Ishikawa (cell line): ENCODE data around the gene CLDN22.

Source experiments
- CEBPB ChIP-seq: IDR thresholded peaks from 2 replicates; pipeline ENCODE4 v1.6.1; 2012
- CREB1 ChIP-seq: IDR thresholded peaks from 2 replicates; pipeline ENCODE4 v1.6.1; 2012; ENCODE audit warnings: low read depth
- EGR1 ChIP-seq: IDR thresholded peaks from 2 replicates; pipeline ENCODE4 v1.6.1; 2012
- EP300 ChIP-seq: IDR thresholded peaks from 2 replicates; pipeline ENCODE4 v1.6.1; 2012; ENCODE audit warnings: borderline replicate concordance
- FOXM1 ChIP-seq: IDR thresholded peaks from 2 replicates; pipeline ENCODE4 v1.6.1; 2012; ENCODE audit warnings: low read depth, borderline replicate concordance
- MAX ChIP-seq: IDR thresholded peaks from 2 replicates; pipeline ENCODE4 v1.6.1; 2012
- NFIC ChIP-seq: IDR thresholded peaks from 2 replicates; pipeline ENCODE4 v1.6.1; 2012
- RAD21 ChIP-seq: IDR thresholded peaks from 2 replicates; pipeline ENCODE4 v1.6.1; 2012; ENCODE audit warnings: low read depth
- REST ChIP-seq: IDR thresholded peaks from 2 replicates; pipeline ENCODE4 v1.6.1; 2012; ENCODE audit warnings: low read depth, mild to moderate bottlenecking
- TAF1 ChIP-seq: IDR thresholded peaks from 2 replicates; pipeline ENCODE4 v1.6.1; 2012; ENCODE audit warnings: low read depth, mild to moderate bottlenecking
- TCF12 ChIP-seq: IDR thresholded peaks from 2 replicates; pipeline ENCODE4 v1.6.1; 2012; ENCODE audit warnings: low read depth
- TEAD4 ChIP-seq: IDR thresholded peaks from 2 replicates; pipeline ENCODE4 v1.6.1; 2012
- USF1 ChIP-seq: IDR thresholded peaks from 2 replicates; pipeline ENCODE4 v1.6.1; 2012
- YY1 ChIP-seq: IDR thresholded peaks from 2 replicates; pipeline ENCODE4 v1.6.1; 2012; ENCODE audit warnings: low read depth
- ZBTB7A ChIP-seq: IDR thresholded peaks from 2 replicates; pipeline ENCODE4 v1.6.1; 2012; ENCODE audit warnings: low read depth

CLDN22 gene

GRCh38 chr4:183300655-183301054 lies 19.4 kb downstream of the CLDN22 start:
- no peak for TF ChIP-seq EGR1
- no peak for TF ChIP-seq YY1
- no peak for TF ChIP-seq EP300
- no peak for TF ChIP-seq RAD21
- TF ChIP-seq TAF1 = no peak
- no peak for TF ChIP-seq MAX
- TF ChIP-seq CREB1 = no peak
- TF ChIP-seq REST = no peak
- no peak for TF ChIP-seq CEBPB
- no peak for TF ChIP-seq TCF12
- TF ChIP-seq FOXM1 = no peak
- TF ChIP-seq ZBTB7A = no peak
- TF ChIP-seq USF1 = no peak
- no peak for TF ChIP-seq TEAD4
- no peak for TF ChIP-seq NFIC

GRCh38 chr4:183300070-183300469 lies 20.0 kb downstream of the CLDN22 start:
- TF ChIP-seq USF1 (no peak), EGR1 (no peak), TAF1 (no peak), RAD21 (no peak), ZBTB7A (no peak), EP300 (no peak), TEAD4 (no peak), REST (no peak), FOXM1 (no peak), YY1 (no peak), CEBPB (no peak), NFIC (no peak), TCF12 (no peak), CREB1 (no peak), MAX (no peak)

GRCh38 chr4:183299464-183299863 lies 20.6 kb downstream of the CLDN22 start:
- TF ChIP-seq NFIC = no peak
- TF ChIP-seq EGR1 = no peak
- TF ChIP-seq TAF1 = no peak

- TF ChIP-seq TAF1 = no peak
- no peak for TF ChIP-seq RAD21
- TF ChIP-seq NFIC = no peak
- TF ChIP-seq FOXM1 = no peak
- no peak for TF ChIP-seq EP300
- TF ChIP-seq EGR1 = no peak
- TF ChIP-seq CEBPB = no peak
- TF ChIP-seq USF1 = no peak
- no peak for TF ChIP-seq CREB1
- TF ChIP-seq TCF12 = no peak
Measured at GRCh38 chr4:183297675-183298074, 22.4 kb downstream of the CLDN22 start.

GRCh38 chr4:183295711-183296110 lies 24.4 kb downstream of the CLDN22 start:
- 0 out of 2 replicates have a peak, but pooled peaks have one; percentile 9 for TF ChIP-seq EP300
- TF ChIP-seq USF1 = no peak
- TF ChIP-seq EGR1 = no peak
- TF ChIP-seq TEAD4 = peak; percentile 34; the same call in 1 of the 2 replicates

GRCh38 chr4:183291070-183291469 lies 29.0 kb downstream of the CLDN22 start:
- TF ChIP-seq TCF12 = peak; percentile 84
- TF ChIP-seq FOXM1 = no peak
- peak; percentile 27; the same call in 1 of the 2 replicates for TF ChIP-seq EP300
- 0 out of 2 replicates have a peak, but pooled peaks have one; percentile 12 for TF ChIP-seq CEBPB
